GM19043 (cell line): ENCODE measurements around the gene MEX3C.
A peak's percentile ranks its signal among the peaks of the same experiment; 100 is the strongest.

Experiments
- ATAC-seq: cut with Tn5 transposase; IDR thresholded peaks from one replicate; pipeline ENCODE4 v1.9.1; 2021; ENCODE audit warnings: low read depth; ENCODE audit not compliant: unreplicated experiment

MEX3C gene

DNA sequence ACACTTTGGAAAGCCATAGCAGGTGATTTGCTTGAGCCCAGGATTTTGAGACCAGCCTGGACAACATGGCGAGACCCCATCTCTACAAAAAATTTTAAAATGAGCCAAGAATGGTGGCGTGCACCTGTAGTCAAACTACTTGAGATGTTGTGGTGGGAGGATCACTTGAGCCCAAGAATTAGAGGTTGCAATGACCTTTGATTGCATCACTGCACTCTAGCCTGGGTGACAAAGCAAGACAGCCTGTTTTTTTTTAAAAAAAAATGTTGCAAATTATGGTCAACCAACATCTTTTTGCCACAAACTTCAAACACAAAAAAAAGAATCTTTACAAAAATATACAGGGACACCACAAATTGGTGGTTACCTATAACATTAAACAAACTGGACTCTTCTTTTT lies 40.3 kb downstream of the MEX3C start:
- no peak for ATAC-seq

DNA sequence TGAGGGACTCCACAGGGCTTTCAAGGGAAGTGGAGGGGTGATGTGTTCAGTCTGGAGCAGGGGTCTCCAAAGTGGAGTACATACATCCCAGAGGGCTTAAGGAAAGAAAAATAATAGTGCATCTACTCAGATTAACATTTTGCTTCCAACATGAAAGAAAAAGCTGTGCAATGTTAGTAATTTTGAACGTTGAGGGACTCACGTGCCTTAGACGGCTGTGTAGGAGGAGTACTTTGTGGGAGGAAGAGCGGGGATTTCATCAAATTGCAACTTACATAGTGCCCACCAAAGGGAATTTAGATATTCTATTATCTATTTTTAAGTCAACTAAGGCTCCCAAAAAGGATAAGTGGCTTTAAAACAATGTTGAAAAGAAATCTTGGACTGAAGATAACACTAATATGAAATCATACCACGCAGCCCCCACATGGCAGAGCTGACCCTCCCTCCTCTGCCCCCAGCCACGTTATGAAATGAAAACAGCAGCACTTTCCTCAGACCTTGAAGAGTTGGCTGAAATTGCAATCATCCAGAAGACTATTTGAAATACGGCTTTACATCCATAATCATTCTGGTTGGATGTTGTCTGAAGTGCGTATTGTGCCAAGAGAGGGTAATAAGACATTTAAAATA lies 42.9 kb downstream of the MEX3C start:
- ATAC-seq, result no peak

DNA sequence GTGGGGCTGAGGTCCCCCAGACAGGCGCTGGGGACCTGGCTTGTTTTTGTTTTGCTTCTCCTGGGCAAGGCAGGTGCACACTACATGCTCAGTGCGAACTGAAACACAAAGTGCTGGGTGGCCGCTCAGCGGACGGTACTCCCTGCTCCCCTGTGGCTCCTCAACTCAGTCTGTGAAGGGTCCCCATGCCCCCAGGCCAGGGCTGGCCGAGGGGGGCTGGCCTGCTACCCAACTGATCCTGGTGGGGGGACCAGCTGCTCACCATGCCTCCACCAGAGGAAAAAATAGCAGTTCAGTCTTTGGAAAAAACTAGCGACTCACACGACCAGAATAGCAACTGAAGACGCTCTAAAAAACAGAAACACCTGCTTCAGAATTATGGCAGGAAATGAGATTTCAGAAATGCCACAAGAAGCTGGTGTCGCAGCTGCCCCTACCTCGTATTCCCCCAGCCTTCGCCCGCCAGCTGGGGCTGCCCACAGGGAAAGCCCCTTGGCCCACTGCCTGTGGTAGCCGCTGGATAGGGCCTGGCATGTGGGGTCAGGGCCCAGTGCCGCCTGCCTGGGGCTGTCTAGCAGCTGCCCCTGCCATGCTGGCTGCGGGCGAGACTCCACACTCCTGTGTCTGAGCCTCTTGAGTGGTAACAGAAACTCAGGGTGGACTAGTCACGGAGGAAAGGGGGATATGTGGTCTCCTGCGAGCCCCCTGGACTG lies 43.7 kb downstream of the MEX3C start:
- ATAC-seq, result peak; percentile 72

DNA sequence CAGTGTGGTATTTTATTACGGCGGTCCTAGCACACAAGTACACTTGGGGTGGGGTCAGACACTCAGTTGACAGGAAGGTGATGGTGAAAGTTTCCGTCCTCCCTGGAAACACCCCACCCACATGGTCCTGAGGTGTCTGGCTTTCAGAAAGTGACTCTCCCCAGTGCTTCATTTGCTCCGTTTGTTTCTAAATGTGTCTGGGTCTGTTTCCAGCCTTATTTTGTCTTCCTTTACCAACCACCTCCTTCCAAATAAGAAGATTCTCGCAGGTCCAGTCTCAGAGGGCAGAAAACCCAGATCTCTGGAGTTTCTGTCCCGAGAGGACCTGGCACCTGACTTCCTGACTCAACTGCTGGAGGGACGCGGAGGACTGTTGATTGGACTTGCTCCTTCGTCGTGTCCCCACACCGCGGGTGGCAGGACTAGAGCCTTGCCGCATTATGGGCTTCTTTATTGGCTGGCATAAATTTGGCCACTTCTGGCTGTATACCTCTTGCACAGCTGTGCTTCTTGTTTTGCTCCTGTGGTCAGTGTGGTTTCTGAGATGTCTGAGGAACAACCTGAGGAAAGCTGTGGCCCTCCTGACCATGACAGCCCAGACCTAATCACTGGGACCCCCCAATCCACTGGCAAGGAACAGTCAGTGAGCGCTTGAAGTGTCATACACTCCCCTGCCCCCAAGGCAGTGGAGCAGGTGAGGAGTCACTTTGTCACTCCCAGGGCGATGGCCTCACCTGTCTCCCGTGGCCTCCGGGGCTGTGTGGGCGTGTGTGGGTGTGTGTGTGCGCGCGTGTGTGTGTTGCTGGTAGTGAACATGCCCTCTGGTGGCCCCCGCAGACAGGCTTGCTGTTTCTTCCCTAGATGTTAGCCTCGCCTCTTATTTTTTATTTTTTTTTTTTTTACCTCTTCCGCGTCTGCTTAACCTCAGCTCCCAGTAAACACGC lies 45.6 kb downstream of the MEX3C start:
- ATAC-seq, result peak; percentile 26

DNA sequence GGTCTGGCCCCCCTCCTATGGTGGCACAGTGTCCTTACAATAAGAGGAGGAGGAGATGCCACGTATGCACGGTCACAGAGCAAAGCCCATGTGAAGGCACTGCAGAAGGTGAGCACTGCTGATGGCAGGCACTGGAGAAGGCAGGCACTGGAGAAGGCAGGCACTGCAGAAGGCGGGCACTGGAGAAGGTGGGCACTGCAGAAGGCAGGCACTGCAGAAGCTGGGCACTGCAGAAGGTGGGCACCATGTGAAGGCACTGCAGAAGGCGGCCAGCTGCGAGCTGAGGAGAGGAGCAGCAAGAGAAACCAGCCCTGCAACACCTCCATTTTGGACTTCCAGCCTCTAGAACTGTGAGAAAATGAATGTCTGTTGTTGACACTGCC lies 46.3 kb downstream of the MEX3C start:
- no peak for ATAC-seq

DNA sequence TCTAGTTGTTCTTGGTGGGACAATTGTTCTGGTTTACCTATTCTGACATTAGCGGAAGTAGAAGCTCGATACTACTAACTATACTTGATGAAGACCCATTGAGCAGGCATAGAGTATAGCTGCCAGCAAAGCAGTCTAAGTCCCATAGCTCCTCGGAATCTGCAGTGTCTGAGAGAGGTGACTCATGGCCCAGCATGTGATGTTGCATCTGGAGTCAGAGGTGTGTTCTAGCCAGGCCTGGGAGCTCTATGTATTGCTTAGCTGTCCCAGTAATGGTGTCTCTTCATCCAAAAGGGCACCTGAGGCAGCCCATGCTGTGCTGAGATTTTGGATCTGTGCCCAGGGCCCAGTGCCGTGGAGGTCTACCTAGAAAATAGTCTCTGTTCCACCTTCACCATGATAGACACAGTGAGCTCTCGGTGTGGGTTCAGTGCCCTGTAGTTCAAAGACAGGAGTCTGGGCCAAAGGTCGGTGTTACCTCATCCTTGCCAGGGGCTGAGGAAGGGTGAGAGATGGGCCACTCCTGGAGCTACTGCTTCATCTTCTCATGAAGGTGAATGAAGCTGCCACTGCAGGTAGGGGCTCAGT lies 47.3 kb downstream of the MEX3C start:
- no peak for ATAC-seq

DNA sequence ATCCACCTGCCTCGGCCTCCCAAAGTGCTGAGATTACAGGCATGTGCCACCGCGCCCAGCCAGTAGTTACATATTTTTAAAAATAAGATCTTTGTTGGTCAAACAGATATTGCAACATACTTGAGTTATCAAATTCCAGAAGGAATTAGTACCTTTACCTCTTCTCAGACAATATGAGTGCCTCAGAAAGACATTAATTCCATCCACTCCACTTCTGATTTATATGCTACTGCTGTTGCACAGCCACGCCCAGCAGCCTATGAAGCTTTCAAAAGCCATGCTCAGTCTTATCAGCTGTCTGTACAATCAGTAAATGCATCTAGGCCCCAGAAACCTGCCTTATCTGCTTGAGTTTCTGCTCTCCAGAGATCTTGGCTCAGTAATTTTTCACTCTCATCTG lies 47.8 kb downstream of the MEX3C start:
- ATAC-seq, result no peak

DNA sequence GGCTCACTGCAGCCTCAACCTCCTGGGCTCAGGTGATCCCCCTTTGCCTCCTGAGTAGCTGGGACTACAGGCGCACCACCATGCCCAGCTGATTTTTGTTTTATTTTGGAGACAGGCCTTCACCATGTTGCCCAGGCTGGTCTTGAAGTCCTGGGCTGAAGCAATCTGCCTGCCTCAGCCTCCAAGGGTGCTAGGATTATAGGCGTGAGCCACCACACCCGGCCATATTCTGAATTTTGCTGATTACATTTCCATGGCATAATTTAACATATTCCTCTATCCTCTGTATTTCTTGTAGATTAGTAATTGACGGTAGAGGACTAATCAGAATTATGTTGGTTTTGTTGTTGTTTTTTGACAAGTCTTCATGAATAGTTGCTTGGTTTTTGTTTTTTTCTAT lies 50.6 kb downstream of the MEX3C start:
- ATAC-seq, result no peak

DNA sequence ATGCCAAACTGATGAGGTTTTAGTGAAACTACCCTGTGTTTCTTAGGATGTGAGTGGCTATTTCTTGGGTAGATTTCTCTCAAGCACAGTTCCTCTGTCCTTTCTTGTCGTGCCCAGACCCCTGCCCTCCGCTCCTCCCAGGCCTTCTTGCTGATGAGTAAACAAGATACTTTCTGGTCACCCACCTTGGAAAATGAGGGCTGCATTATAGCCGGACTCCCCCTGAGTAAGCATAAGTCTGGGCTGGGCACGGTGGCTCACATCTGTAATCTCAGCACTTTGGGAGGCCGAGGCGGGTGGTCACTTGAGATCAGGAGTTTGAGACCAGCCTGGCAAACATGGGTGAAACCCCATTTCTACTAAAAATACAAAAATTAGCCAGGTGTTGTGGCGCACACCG lies 58.5 kb downstream of the MEX3C start:
- no peak for ATAC-seq

DNA sequence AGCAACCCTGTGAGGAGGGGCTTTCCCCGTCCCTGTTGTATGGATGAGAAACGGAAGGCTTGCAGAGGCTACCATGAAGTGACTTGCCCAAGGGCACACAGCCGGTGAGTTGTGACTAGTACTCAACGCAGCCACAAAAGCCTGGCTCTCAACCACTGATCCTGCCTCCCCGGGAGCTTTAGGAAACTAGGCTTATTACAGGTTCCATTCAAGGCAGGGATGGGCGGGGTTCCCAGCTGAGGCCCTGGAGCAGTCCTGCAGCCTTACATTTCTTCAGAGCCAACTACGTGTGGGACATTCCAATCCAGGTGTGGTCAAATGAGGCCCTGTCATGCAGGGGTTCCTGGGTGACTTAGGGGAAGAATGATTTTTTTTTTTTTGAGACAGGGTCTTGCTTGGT lies 59.6 kb downstream of the MEX3C start:
- ATAC-seq, result no peak

DNA sequence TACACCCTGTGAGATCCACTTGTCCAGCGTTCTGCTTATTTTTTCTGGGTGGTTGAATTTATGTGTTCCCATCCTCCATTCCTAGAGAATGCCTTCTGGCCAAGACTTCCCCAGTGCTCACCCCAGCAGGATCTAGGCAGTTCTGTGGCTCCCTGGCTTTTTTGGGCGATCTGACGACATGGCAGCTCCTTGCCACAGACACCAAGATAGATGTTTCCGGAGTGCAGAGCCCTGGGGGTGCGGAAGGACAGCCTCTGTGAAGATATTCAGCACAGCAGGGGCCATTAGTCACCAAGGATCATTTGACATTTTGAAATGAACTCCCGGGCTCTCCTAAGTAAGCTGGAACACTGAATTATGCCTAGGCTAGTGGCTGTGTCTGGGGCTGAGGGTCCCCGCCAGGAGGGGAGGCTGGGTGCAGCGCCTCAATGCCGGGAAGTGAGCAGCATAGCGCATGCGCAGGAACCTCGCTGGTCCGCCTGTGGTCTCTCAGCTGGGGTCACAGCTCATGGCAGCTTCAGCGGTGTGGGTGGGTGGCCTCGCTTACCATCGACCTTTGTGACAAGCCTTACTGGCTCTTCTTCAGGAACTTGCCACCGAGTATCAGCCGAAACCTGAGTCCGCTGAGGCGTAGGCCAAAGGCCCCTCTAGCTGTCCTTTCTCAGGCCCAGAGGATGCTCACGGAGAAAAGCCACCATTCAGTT lies 60.3 kb downstream of the MEX3C start:
- no peak for ATAC-seq

DNA sequence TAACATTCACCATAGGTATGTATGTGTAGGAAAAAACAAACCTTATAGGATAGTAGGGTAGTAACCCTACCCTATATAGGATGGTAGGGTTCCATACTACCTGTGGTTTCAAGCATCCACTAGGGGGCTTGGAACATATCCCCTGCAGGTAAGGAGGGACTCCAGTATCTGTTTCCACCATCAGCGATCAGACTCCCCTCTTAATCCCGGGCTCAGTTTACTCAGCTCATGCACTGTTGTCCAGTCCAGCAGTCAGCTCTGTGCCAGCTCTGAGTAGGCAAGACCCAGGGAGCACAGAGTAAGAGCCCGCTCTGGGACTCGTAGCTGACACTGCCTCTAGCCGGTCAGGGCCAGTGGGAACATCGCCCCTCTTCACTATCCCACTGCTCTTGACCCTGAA lies 61.7 kb downstream of the MEX3C start:
- no peak for ATAC-seq

DNA sequence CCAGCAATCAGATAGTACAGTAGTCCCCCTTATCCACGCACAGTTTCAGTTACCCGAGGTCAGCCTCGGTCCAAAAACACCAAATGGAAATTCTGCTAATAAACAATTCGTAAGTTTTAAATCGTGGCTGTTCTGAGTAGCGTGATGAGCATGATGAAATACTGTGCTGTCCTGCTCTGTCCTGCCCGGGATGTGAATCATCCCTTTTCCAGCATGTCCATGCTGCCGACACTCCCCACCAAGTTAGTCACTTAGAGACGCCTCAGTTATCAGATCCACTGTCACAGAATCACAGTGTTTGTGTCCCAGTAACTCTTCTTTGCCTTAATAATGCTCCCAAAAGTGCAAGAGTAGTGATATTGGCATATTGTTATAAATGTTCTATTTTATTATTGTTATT lies 62.1 kb downstream of the MEX3C start:
- ATAC-seq, result no peak

DNA sequence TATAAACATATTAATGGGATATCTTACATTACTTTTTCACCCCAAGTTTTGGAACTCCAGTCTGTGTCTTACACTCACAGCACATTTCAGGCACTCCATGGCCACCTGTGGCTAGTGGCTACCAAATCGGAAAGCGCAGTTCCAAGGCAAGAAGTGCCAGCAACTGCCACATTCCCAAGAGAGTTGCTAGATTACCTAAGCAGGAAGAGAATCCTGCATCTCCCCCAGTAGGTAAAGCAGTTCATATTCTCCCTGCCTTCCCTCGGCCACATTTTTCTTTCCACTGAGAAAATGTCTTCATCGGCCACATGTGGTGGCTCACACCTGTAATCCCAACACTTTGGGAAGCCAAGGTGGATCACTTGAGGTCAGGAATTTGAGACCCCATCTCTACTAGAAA lies 62.8 kb downstream of the MEX3C start:
- no peak for ATAC-seq

DNA sequence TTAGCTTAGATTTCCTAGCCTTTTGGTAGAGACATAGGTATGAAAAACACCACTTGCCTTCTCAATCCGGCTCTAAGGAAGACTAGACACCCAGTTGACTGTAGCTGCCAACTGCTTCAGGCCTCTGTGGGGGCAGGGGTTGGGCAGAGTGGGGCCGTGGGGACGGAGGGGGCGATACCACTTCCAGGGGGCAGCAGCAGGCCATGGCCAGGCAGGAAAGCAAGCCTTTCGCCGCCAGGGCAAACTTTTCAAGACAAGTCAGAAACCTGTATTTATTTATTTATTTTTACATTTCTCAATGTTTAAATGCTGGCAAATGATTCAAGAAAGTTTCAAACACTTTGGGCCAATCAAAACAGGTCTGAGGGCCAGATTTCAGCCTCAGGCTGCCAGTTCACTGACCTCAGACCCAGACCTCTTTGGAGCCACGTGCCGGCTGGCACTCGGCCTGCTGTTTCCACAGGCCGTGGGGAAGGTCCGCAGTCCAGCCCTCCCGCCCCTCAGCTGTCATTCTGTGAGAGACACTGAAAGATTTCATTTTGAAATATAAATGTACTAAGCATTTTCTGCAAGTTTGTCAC lies 63.8 kb downstream of the MEX3C start:
- no peak for ATAC-seq

DNA sequence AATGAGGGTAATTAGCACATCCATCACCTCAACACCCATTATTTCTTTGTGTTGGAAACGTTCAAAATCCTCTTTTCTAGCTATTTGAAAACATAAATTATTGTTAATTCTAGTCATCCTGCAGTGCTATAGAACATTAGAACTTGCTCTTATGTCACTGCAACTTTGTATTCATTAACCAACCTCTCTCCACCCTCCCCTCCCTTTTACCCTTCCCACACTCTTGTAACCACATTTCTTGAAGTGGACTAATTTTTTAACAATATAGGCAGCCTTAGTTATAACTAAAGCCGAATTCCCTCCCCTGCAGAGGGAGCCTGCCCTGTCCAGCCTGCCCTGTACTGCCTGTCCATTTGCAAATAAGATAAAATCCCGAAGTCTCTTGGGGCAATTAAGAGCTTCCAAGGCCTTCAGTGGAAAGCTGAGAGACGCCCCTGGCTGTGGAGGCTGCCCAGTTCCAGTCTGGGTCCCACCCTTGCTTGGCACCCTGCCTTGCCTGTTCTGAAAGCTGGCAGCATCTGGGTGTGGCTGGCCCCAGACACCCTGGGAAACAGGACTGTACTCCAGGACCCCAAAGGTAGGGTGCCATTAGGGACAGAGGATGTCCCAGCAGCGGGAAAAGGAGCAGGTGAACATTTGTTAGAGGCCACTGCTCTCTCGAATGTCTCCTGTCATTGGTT lies 65.1 kb downstream of the MEX3C start:
- ATAC-seq, result no peak

DNA sequence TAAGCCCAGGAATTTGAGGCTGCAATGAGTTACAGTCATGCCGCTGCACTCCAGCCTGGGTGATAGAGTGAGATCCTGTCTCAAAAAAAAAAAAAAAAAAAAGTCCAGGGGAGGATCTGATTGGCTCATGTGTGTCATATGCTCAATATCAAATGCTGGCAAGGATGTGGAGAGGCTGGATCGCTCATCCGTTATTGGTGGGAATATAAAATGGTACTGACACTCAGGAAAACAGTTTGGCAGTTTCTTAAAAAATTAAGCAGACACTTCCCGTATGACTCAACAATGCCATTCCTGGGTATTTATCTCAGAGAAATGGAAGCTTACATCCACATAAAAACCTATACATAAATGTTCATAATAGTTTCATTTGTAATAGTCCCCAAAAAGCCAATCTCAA lies 68.9 kb downstream of the MEX3C start:
- no peak for ATAC-seq

DNA sequence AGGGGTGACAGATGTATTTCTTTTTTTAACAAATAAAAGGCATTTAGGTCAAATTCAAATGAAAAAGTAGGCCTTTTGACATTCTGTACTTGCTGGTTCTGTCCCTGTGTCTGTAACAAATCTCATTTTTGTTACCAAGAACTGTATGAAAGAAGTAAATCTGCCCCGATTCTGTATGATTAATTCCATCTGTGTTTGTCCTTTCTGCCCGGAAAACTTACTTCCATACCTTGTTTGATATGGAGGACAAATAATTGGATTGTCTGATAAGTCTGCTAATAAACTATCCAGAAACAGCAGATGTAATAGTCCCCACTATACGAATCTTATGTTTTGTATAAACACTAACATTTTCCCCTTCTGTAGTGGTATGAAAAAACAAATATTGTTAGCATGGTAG lies 69.8 kb downstream of the MEX3C start:
- ATAC-seq, result no peak

DNA sequence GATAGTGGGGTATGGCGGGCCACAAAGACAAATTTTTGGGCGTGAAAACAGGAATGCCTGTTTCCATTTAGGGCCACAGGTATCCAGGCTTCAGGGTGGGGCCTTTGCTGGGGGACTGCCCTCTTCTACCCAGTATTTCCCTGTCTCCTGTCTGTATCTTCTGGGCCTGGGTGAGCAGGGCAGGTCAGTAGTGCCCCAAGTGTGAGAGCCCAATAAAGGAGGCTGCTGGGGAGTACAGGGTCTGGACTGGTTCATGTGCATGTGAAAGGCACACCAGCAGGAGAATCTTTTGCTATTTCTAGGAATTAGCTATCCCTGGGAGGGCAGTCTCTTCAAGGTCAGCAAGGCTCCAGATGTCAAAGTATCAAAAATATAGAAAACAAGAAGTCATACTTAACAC lies 71.5 kb downstream of the MEX3C start:
- no peak for ATAC-seq
